Measurements from ENCODE around the gene SUDS3.
"Not testable (repeated sequence)": the region's sequence is repeated elsewhere in the genome, so short reads cannot be mapped to it uniquely, and the experiment has no call there.

Gene SUDS3

GRCh38 chr12:118391836-118392235 is 15.5 kb downstream of the SUDS3 start:
- DNase-seq (ENCODE audit: low read depth in 2 of 3, low spot score in 2 of 3): no peak

GRCh38 chr12:118397708-118398440 is 21.5 kb downstream of the SUDS3 start:
- DNase-seq (ENCODE audit: low read depth in 2 of 3, low spot score in 2 of 3): no peak

- DNase-seq (ENCODE audit: low read depth in 2 of 3, low spot score in 2 of 3): no peak
Measured at GRCh38 chr12:118398524-118398923, 22.2 kb downstream of the SUDS3 start.

- DNase-seq (ENCODE audit: low read depth in 2 of 3, low spot score in 2 of 3): no peak
Measured at GRCh38 chr12:118398940-118399339, 22.6 kb downstream of the SUDS3 start.

GRCh38 chr12:118402251-118402650 is 25.9 kb downstream of the SUDS3 start:
- no peak for DNase-seq (ENCODE audit: low read depth in 2 of 3, low spot score in 2 of 3)

- peak in 2 of 3 experiments; percentile 5 to 9 for DNase-seq (ENCODE audit: low read depth in 2 of 3, low spot score in 2 of 3)
Measured at GRCh38 chr12:118404876-118405521, 28.6 kb downstream of the SUDS3 start.

- not testable (repeated sequence) for DNase-seq (ENCODE audit: low read depth in 2 of 3, low spot score in 2 of 3)
Measured at GRCh38 chr12:118408241-118408640, 31.9 kb downstream of the SUDS3 start.

GRCh38 chr12:118409834-118410233 is 33.5 kb downstream of the SUDS3 start:
- no peak for DNase-seq (ENCODE audit: low read depth in 2 of 3, low spot score in 2 of 3)

- no peak for DNase-seq (ENCODE audit: low read depth in 2 of 3, low spot score in 2 of 3)
Measured at GRCh38 chr12:118417942-118418341, 41.6 kb downstream of the SUDS3 start.

GRCh38 chr12:118418385-118419057 is 42.2 kb downstream of the SUDS3 start:
- DNase-seq (ENCODE audit: low read depth in 2 of 3, low spot score in 2 of 3): no peak

- no peak for DNase-seq (ENCODE audit: low read depth in 2 of 3, low spot score in 2 of 3)
Measured at GRCh38 chr12:118420673-118421072, 44.3 kb downstream of the SUDS3 start.

GRCh38 chr12:118424884-118425283 is 48.5 kb downstream of the SUDS3 start:
- no peak for DNase-seq (ENCODE audit: low read depth in 2 of 3, low spot score in 2 of 3)

GRCh38 chr12:118425364-118425763 is 49.0 kb downstream of the SUDS3 start:
- no peak for DNase-seq (ENCODE audit: low read depth in 2 of 3, low spot score in 2 of 3)

GRCh38 chr12:118427819-118428218 is 51.5 kb downstream of the SUDS3 start:
- no peak for DNase-seq (ENCODE audit: low read depth in 2 of 3, low spot score in 2 of 3)

- no peak for DNase-seq (ENCODE audit: low read depth in 2 of 3, low spot score in 2 of 3)
Measured at GRCh38 chr12:118428643-118429042, 52.3 kb downstream of the SUDS3 start.

GRCh38 chr12:118429688-118430383 is 53.5 kb downstream of the SUDS3 start:
- DNase-seq (ENCODE audit: low read depth in 2 of 3, low spot score in 2 of 3): no peak

- no peak for DNase-seq (ENCODE audit: low read depth in 2 of 3, low spot score in 2 of 3)
Measured at GRCh38 chr12:118430516-118430915, 54.2 kb downstream of the SUDS3 start.

- DNase-seq (ENCODE audit: low read depth in 2 of 3, low spot score in 2 of 3): no peak
Measured at GRCh38 chr12:118432812-118433545, 56.6 kb downstream of the SUDS3 start.

- DNase-seq (ENCODE audit: low read depth in 2 of 3, low spot score in 2 of 3): no peak
Measured at GRCh38 chr12:118436002-118436730, 59.8 kb downstream of the SUDS3 start.

- DNase-seq (ENCODE audit: low read depth in 2 of 3, low spot score in 2 of 3): no peak
Measured at GRCh38 chr12:118436986-118437385, 60.6 kb downstream of the SUDS3 start.

Measured in activated CD8-positive, alpha-beta memory T cell treated with anti-CD3 and anti-CD28 coated beads for 48 hours (primary cell).